Loucy (cell line): ENCODE data around the gene MAPT.

Experiments used
- H2AFZ ChIP-seq: fragments of 200-600 bp; sonication (generic); 2 replicates; pipeline ENCODE4 v1.6.0; 2016; ENCODE audit warnings: antibody characterized with exemption, mild to moderate bottlenecking, low read length, moderate library complexity
- H3F3A ChIP-seq: fragments of 200-600 bp; 2 replicates; pipeline ENCODE4 v1.6.0; 2016; ENCODE audit warnings: antibody characterized with exemption, low read depth, mild to moderate bottlenecking
- H3K27me3 ChIP-seq: fragments of 200-600 bp; sonication (generic); 2 replicates; pipeline ENCODE4 v1.6.1; 2014; ENCODE audit warnings: low read length, mild to moderate bottlenecking; ENCODE audit not compliant: insufficient read depth, poor library complexity, severe bottlenecking
- H3K36me3 ChIP-seq: fragments of 200-600 bp; sonication (generic); 2 replicates; pipeline ENCODE4 v1.6.1; 2016; ENCODE audit warnings: low read length; ENCODE audit not compliant: insufficient read depth
- H3K4me1 ChIP-seq: fragments of 200-600 bp; sonication (generic); 2 replicates; pipeline ENCODE4 v1.5.1; 2014; ENCODE audit warnings: low read length, mild to moderate bottlenecking; ENCODE audit not compliant: insufficient read depth, poor library complexity, severe bottlenecking
- H3K4me2 ChIP-seq: fragments of 200-600 bp; sonication (generic); 2 replicates; pipeline ENCODE4 v1.6.0; 2014; ENCODE audit warnings: antibody characterized with exemption, low read length, low read depth, mild to moderate bottlenecking; ENCODE audit not compliant: poor library complexity, severe bottlenecking
- H3K4me3 ChIP-seq: fragments of 200-600 bp; sonication (generic); 2 replicates; pipeline ENCODE4 v1.5.1; 2014; ENCODE audit warnings: low read length, mild to moderate bottlenecking, mixed read lengths; ENCODE audit not compliant: poor library complexity, severe bottlenecking
- H3K79me2 ChIP-seq: fragments of 200-600 bp; sonication (generic); 2 replicates; pipeline ENCODE4 v1.6.1; 2014; ENCODE audit warnings: low read length; ENCODE audit not compliant: insufficient read depth
- H3K9ac ChIP-seq: fragments of 200-600 bp; sonication (generic); 2 replicates; pipeline ENCODE4 v1.6.0; 2014; ENCODE audit warnings: mild to moderate bottlenecking, low read depth, low read length, moderate library complexity; ENCODE audit not compliant: poor library complexity, severe bottlenecking
- H3K9me2 ChIP-seq: fragments of 200-600 bp; sonication (generic); replicated peaks from 2 replicates; pipeline ENCODE4 v1.6.1; 2016; ENCODE audit warnings: low read depth, low read length, mixed read lengths
- H3K9me3 ChIP-seq: fragments of 200-600 bp; sonication (generic); 2 replicates; pipeline ENCODE4 v1.6.1; 2014; ENCODE audit warnings: mild to moderate bottlenecking, antibody characterized with exemption, low read length, low read depth; ENCODE audit not compliant: insufficient read depth
- H4K20me1 ChIP-seq: fragments of 200-600 bp; sonication (generic); 2 replicates; pipeline ENCODE4 v1.6.0; 2014; ENCODE audit warnings: antibody characterized with exemption, low read length, mild to moderate bottlenecking; ENCODE audit not compliant: insufficient read depth, poor library complexity, severe bottlenecking
- EZH2phosphoT487 ChIP-seq: fragments of 200-600 bp; IDR thresholded peaks from 2 replicates; pipeline ENCODE4 v1.6.1; 2018; ENCODE audit warnings: antibody characterized with exemption, mild to moderate bottlenecking, moderate library complexity, borderline replicate concordance
- TF ChIP-seq, protein P1 (sequence below): fragments of 200-600 bp; sonication (generic); conservative IDR thresholded peaks from 2 replicates; pipeline ENCODE4 v1.5.1; 2014; ENCODE audit warnings: mild to moderate bottlenecking, antibody characterized with exemption, low read length

MAPT gene

DNA sequence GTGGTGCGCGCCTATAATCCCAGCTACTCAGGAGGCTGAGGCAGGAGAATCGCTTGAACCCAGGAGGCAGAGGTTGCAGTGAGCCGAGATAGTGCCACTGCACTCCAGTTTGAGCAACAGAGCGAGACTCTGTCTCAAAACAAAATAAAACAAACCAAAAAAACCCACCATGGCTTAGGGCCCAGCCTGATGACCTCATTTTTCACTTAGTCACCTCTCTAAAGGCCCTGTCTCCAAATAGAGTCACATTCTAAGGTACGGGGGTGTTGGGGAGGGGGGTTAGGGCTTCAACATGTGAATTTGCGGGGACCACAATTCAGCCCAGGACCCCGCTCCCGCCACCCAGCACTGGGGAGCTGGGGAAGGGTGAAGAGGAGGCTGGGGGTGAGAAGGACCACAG lies 103.3 kb downstream of the MAPT start:
- Histone ChIP-seq H2AFZ (no peak overlapping the region), H3K4me3 (no peak overlapping the region), H3K4me1 (no peaks in the 10 kb centered on the region), H3F3A (no peaks in the 10 kb centered on the region), H3K9ac (no peak overlapping the region), H3K9me3 (no peaks in the 10 kb centered on the region), H3K9me2 (no peaks in the 10 kb centered on the region), H3K79me2 (no peaks in the 10 kb centered on the region), H4K20me1 (no peaks in the 10 kb centered on the region), H3K36me3 (no peaks in the 10 kb centered on the region), H3K4me2 (no peak overlapping the region), H3K27me3 (no peaks in the 10 kb centered on the region)
- TF ChIP-seq, protein P1, sequence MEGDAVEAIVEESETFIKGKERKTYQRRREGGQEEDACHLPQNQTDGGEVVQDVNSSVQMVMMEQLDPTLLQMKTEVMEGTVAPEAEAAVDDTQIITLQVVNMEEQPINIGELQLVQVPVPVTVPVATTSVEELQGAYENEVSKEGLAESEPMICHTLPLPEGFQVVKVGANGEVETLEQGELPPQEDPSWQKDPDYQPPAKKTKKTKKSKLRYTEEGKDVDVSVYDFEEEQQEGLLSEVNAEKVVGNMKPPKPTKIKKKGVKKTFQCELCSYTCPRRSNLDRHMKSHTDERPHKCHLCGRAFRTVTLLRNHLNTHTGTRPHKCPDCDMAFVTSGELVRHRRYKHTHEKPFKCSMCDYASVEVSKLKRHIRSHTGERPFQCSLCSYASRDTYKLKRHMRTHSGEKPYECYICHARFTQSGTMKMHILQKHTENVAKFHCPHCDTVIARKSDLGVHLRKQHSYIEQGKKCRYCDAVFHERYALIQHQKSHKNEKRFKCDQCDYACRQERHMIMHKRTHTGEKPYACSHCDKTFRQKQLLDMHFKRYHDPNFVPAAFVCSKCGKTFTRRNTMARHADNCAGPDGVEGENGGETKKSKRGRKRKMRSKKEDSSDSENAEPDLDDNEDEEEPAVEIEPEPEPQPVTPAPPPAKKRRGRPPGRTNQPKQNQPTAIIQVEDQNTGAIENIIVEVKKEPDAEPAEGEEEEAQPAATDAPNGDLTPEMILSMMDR = no peak
- no peak for TF ChIP-seq EZH2phosphoT487

- Histone ChIP-seq H3K79me2 (no peaks in the 10 kb centered on the region), H3K27me3 (no peaks in the 10 kb centered on the region), H4K20me1 (no peaks in the 10 kb centered on the region), H3K36me3 (no peaks in the 10 kb centered on the region), H3K4me1 (no peaks in the 10 kb centered on the region), H2AFZ (no peak within 1 kb of the TSS), H3F3A (no peaks in the 10 kb centered on the region), H3K4me3 (no peak within 1 kb of the TSS), H3K9me2 (no peaks in the 10 kb centered on the region), H3K4me2 (no peak within 1 kb of the TSS), H3K9me3 (no peaks in the 10 kb centered on the region), H3K9ac (no peak within 1 kb of the TSS)
- TF ChIP-seq, protein P1 = no peak
- TF ChIP-seq EZH2phosphoT487 = no peak
Measured at GRCh38 chr17:45998987-45999899, 104.9 kb downstream of the MAPT start, which contains the start of gene STH. STH (plus strand) TSS chr17:45999250; CDS start chr17:45999280, 30 bp downstream.

GRCh38 chr17:45999900-46000290 lies 105.5 kb downstream of the MAPT start:
- TF ChIP-seq, protein P1 = no peak
- TF ChIP-seq EZH2phosphoT487 = no peak
- Histone ChIP-seq H3K27me3 (no peaks in the 10 kb centered on the region), H3K9me3 (no peaks in the 10 kb centered on the region), H3K4me1 (no peaks in the 10 kb centered on the region), H3K4me3 (no peak overlapping the region), H2AFZ (no peak overlapping the region), H3K4me2 (no peak overlapping the region), H4K20me1 (no peaks in the 10 kb centered on the region), H3K9me2 (no peaks in the 10 kb centered on the region), H3K9ac (no peak overlapping the region), H3F3A (no peaks in the 10 kb centered on the region), H3K36me3 (no peaks in the 10 kb centered on the region), H3K79me2 (no peaks in the 10 kb centered on the region)
